Heart right ventricle (tissue), 16 donors: Measurements from ENCODE around the gene EFCAB8. TPM values are rescaled to one million over a fixed set of nuclear protein-coding genes. Genes with fewer than 3 reads are reported as not detected.
A peak's percentile ranks its signal among the peaks of the same experiment; 100 is the strongest.

Experiments
- ATAC-seq, 8 donors: fragments of 200-7000 bp; cut with Tn5 transposase; one replicate each; pipeline ENCODE4 v1.9.1; 2020; ENCODE audit warnings: mild to moderate bottlenecking in 8 of 8, moderate library complexity in 8 of 8, moderate number of reproducible peaks in 1 of 8
- DNase-seq, 2 donors: peaks; one replicate each; pipeline ENCODE4 v3.0.0-alpha.2; 2020
- H3K27ac ChIP-seq, 10 donors: fragments of 200-600 bp; sonication (generic) in 2 of 10; one replicate each; pipeline versions ENCODE4 v1.5.0 to v1.8.0; 2020 to 2022; ENCODE audit warnings: mild to moderate bottlenecking in 3 of 10
- H3K27me3 ChIP-seq, 7 donors: fragments of 200-600 bp; one replicate each; pipeline ENCODE4 v1.8.0; 2021 to 2022; ENCODE audit warnings: mild to moderate bottlenecking in 2 of 7
- H3K36me3 ChIP-seq, 9 donors: fragments of 200-600 bp; sonication (generic) in 1 of 9; one replicate each; pipeline versions ENCODE4 v1.5.0 to v1.8.0; 2020 to 2022; ENCODE audit warnings: mild to moderate bottlenecking in 2 of 9
- H3K4me1 ChIP-seq, 9 donors: fragments of 200-600 bp; sonication (generic) in 1 of 9; one replicate each; pipeline versions ENCODE4 v1.5.0 to v1.8.0; 2020 to 2022; ENCODE audit warnings: mild to moderate bottlenecking in 4 of 9
- H3K4me3 ChIP-seq, 10 donors: fragments of 200-600 bp; sonication (generic) in 2 of 10; one replicate each; pipeline versions ENCODE4 v1.5.0 to v1.8.0; 2020 to 2022; ENCODE audit warnings: mild to moderate bottlenecking in 7 of 10, moderate library complexity in 2 of 10
- H3K9me3 ChIP-seq, 11 donors: fragments of 200-600 bp in 10 of 11; sonication (generic) in 2 of 11; one replicate each; pipeline versions ENCODE4 v1.5.0 to v1.8.0; 2013 to 2022; ENCODE audit warnings: mild to moderate bottlenecking in 2 of 11, control low read depth in 1 of 11, moderate library complexity in 1 of 11
- WGBS, 2 donors: extraction: QIAGEN DNeasy Blood & Tissue Kit; methylation state at CpG; one replicate each; pipeline ENCODE4 v1.1.7; 2013; ENCODE audit warnings: inconsistent platforms in 1 of 2; 5-methylcytosine and 5-hydroxymethylcytosine counted together
- intact Hi-C, 10 donors: fragments of 100-400 bp; cut with DNase I; formaldehyde crosslinking; loops; one replicate each; pipeline versions ENCODE4 v1.11.1 to v1.14.2; 2022
- polyA plus RNA-seq, 2 donors: library from polyadenylated mRNA; stranded (reverse); fragments of 200-250 nt; gene quantifications; one replicate each; pipeline ENCODE4 v1.2.3, GENCODE V29; 2013
- total RNA-seq, 10 donors: library from RNA; stranded (reverse); fragmentation: NEBNext Ultra II Directional in 3 of 10; extraction: Animal tissue kit (Norgen Biotek cat#: 25700) in 3 of 10; gene quantifications; one replicate each; pipeline versions ENCODE4 v1.2.1 to v1.2.4, GENCODE V29; 2021 to 2023
- TF ChIP-seq, protein P1 (sequence below), 9 donors: fragments of 200-600 bp; sonication (generic) in 2 of 9; IDR thresholded peaks; one replicate each; pipeline versions ENCODE4 v1.5.0 to v1.8.0; 2021 to 2022; ENCODE audit warnings: antibody characterized with exemption in 9 of 9, mild to moderate bottlenecking in 5 of 9, moderate library complexity in 1 of 9
- donor health status: Arrhythmogenic right ventricular cardiomyopathy.
- donor health status: ischemic (EF 13 %, LVEDD 7.1; RV severe dilation, severe dysfunction).
- donor health status: healthy with polysubstance abuse.
- donor health status: DM: no; HTN: yes; CAD: no.
- donor health status: DM: no; HTN: no; CAD: no.
- donor health status: ischemic (EF 25% LVEDD 6.9; RV normal size, moderate dysfunction).
- donor health status: ischemic (EF 25% LVEDD 5.7; RV mildly dilated, moderate dysfunction).
- donor health status: healthy.
- donor health status: DM: yes; HTN: yes; CAD: no.
- donor health status: Ischemic cardiomyopathy.
- donor health status: ischemic (EF 35%, LVEDD 5.7; RV mildly dilated, moderate dysfunction).
- donor health status: nonischemic (EF 11% LVEDD 7.7; RV severe dilation, severe dysfunction).
- donor health status: DM: yes; HTN: yes; CAD: no.
- donor health status: PGD.
- donor health status: ischemic (EF 29% LVEDD 5.4; RV normal size, mild dysfunction).
- donor health status: nonischemic (EF 23%, LVEDD 6.1; RV moderate dilation, normal function).

Gene EFCAB8
- total and polyA plus RNA-seq, 12 donors, result 0.15 to 0.58 TPM; not detected in 10

DNA sequence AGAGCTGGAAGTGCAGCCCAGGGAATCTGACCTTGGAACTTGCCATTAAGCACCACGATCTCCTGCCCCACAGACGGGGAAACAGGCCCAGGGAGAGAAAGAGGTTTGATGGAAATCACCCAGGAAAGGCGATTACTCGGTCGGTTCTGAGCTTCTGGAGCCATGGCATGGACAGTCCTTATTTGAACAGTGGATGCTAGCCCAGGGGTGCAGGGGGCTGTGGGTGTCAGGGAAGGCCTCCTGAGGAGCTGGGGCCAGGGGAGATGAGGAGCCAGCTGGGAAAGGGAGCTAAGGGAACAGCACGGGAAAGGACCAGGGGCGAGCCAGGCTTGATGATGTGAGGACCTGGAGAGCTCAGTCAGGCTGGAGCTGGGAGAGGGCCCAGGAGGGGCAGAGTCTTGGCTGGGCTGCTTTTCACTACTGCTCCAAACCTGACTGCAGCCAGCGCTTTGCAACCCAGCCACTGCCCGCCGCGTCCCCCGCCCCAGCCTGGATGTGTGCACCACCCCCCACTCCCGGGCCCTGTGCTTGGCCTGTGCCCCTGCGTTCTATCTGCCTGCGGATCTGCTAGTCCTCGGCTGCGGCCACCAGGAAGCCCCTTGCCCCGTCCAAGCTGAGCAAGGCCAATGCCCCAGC, 127.7 kb downstream of the EFCAB8 start:
- no peaks in the 10 kb centered on the region for H3K9me3 ChIP-seq
- H3K36me3 ChIP-seq, result no peaks in the 10 kb centered on the region
- H3K4me3 ChIP-seq, result no peak overlapping the region
- DNase-seq, result no peak
- intact Hi-C loops, result no loop called here
- H3K27ac ChIP-seq, result no peak overlapping the region
- 76 to 78% methylated on average over 15 to 18 of the region's 18 CpGs for WGBS, 2 donors
- no peak for ATAC-seq
- TF ChIP-seq, protein P1, sequence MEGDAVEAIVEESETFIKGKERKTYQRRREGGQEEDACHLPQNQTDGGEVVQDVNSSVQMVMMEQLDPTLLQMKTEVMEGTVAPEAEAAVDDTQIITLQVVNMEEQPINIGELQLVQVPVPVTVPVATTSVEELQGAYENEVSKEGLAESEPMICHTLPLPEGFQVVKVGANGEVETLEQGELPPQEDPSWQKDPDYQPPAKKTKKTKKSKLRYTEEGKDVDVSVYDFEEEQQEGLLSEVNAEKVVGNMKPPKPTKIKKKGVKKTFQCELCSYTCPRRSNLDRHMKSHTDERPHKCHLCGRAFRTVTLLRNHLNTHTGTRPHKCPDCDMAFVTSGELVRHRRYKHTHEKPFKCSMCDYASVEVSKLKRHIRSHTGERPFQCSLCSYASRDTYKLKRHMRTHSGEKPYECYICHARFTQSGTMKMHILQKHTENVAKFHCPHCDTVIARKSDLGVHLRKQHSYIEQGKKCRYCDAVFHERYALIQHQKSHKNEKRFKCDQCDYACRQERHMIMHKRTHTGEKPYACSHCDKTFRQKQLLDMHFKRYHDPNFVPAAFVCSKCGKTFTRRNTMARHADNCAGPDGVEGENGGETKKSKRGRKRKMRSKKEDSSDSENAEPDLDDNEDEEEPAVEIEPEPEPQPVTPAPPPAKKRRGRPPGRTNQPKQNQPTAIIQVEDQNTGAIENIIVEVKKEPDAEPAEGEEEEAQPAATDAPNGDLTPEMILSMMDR (IDR thresholded peaks at IDR 0.05), result no peak
- no peaks in the 10 kb centered on the region for H3K27me3 ChIP-seq
- peaks cover 0 to 7% (median 0%) of the 10 kb centered on the region in 9 donors for H3K4me1 ChIP-seq

DNA sequence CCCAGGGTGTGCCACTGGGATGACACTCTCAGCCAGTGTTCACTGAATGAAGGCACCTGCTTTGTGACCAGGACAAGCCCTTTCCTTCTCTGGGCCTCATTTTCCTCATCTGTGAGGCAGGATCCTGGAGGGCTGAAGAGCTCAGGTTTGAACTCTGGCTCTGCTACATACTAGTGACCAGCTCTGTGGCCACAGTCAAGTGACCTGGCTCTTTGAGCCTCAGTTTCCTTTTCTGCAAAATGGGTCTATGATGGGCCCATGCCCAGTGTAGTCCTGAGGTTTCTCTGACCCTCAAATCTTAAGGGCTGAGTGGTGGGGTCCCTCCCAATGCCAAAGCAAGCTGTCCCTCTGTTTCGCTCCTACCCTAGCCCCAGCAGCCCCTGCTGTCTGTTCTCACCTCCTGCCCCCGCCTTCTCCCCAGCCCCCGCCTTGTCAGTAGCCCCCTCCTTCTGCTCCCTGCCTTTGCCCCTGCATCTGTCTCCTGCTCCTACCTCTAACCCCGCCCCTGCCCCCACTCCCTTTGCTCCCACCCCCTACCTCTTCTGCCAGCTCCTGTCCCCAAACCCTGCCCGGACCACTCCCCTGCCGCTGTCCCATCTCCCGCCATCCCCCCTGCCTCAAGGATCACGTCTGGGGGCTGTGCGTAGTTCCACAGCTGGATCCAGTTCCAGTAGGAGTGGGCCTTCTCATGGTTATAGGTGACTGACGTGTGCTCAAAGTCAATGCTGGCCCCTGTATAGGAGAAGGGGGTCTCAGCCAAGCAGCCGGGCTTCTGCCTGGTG, 128.5 kb downstream of the EFCAB8 start:
- Histone ChIP-seq H3K27me3 (no peaks in the 10 kb centered on the region), H3K27ac (peak overlapping the region in 1 of 10 donors; percentile 39), H3K4me3 (no peak overlapping the region), H3K36me3 (no peaks in the 10 kb centered on the region), H3K9me3 (no peaks in the 10 kb centered on the region), H3K4me1 (peaks cover 0 to 7% (median 0%) of the 10 kb centered on the region in 9 donors)
- WGBS, 2 donors, result 82% methylated on average over 10 to 11 of the region's 11 CpGs
- DNase-seq (no peak), ATAC-seq (peak in 2 of 8 donors; percentile 3 to 8)
- TF ChIP-seq, protein P1 (IDR thresholded peaks at IDR 0.05), result no peak
- intact Hi-C loops, result no loop called here

DNA sequence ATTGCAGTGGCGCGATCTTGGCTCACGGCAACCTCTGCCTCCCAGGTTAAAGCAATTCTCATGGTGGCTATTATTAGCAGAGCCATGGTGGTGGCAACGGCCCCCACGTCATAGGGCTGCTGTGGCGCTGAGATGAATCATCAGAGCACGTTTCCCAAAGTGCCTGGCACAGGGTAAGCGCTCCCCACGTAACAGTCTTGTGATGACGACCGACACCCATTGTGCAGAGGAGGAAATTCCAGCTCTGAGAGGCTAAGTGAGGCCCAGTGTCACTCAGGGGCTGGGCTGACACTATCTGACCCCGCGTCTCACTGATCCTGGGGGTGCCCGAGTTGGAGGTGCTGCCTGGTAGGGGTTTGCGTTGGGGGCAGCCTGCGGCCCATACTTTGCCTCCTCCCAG, 129.3 kb downstream of the EFCAB8 start:
- Histone ChIP-seq H3K27ac (peak overlapping the region in 1 of 10 donors; percentile 39), H3K4me3 (no peak overlapping the region), H3K9me3 (no peaks in the 10 kb centered on the region), H3K27me3 (no peaks in the 10 kb centered on the region), H3K36me3 (no peaks in the 10 kb centered on the region), H3K4me1 (peaks cover 0 to 2% (median 0%) of the 10 kb centered on the region in 9 donors)
- ATAC-seq (peak in 7 of 8 donors; percentile 50 to 91 (median 79)), DNase-seq (peak in 1 of 2 donors; percentile 50)
- intact Hi-C loops, result no loop called here
- WGBS, 2 donors, result 49 to 60% methylated on average over 16 of the region's 16 CpGs
- TF ChIP-seq, protein P1 (IDR thresholded peaks at IDR 0.05), result no peak

DNA sequence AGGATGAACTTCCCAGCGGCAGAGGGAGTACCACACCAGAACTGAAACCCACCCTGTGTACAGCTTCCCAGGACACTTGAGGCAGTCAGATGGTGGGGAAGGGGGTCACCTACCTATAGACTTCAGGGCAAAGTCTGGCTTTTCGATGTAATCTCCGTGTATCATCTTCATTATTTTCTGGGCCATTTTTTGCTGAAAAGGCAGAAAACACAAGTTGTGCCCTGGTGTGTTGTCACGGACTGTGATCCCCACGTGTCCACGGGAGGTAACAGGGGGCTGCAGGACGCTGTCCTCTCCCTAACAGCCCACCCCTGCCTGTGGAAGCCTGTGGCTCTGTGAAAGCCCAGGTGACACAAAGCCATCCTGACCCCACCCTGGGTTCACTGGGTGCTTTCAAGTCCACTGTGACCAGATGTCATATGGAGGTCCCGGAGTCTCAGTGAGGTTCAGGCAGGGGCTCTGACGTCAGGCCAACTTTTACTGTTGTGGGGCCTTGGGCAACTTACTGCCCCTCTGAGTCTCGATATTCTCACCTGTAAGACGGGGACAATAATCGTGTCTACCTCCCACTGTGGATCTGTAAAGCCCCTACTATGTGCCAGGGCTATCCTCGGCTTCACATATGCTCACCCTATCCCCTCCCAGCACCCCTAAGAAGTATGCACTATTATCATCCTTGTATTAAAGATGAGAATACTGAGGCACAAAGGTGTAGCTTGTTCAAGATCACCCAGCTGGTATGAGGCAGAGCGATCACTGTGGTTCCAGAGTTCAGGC, 131.0 kb downstream of the EFCAB8 start:
- 91 to 92% methylated on average over 14 of the region's 14 CpGs for WGBS, 2 donors
- ATAC-seq, result no peak

More for the DNA sequence above, 131.0 kb downstream of the EFCAB8 start:
- intact Hi-C loops, result no loop called here
- Histone ChIP-seq H3K27ac (no peak overlapping the region), H3K4me3 (no peak overlapping the region), H3K27me3 (no peaks in the 10 kb centered on the region), H3K36me3 (no peaks in the 10 kb centered on the region), H3K4me1 (no peaks in the 10 kb centered on the region), H3K9me3 (peaks cover 0 to under 1% (median 0%) of the 10 kb centered on the region in 11 donors)
- TF ChIP-seq, protein P1 (IDR thresholded peaks at IDR 0.05), result no peak
- no peak for DNase-seq
